ENCODE measurements around the gene FBXO42. TPM values are rescaled to one million over a fixed set of nuclear protein-coding genes. Genes with fewer than 3 reads are reported as not detected.

The FBXO42 gene
- total and polyA plus RNA-seq, 8 donors: 4.3 to 35.4 (median 13.9) TPM

DNA sequence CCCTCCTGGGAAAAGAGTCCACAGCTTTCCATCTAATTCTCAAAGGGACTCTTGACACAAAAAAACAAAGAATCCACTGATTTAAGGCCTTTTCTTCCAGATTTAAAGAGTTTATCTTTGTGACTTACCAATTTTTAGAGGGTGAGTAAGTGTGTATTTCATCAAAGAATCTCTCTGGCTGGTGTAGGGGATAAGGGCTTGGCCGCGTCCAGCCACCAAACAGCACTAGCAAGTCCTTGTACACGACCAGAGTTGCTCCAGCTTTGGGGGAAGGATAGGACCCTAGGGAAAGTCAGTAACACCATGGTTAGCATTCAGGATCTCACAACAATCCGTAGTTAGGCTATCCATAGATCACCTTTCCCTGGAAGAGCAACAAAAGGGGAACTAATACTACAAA lies 95.8 kb downstream of the FBXO42 start:
- Histone ChIP-seq H3K4me1 (peaks cover 0 to 18% (median 5%) of the 10 kb centered on the region in 4 donors), H3K27me3 (no peaks in the 10 kb centered on the region), H3K36me3 (peaks cover 22 to 52% (median 50%) of the 10 kb centered on the region in 4 donors), H3K4me3 (no peak overlapping the region), H3K27ac (no peak overlapping the region), H3K9me3 (no peaks in the 10 kb centered on the region)
- TF ChIP-seq, protein P1, sequence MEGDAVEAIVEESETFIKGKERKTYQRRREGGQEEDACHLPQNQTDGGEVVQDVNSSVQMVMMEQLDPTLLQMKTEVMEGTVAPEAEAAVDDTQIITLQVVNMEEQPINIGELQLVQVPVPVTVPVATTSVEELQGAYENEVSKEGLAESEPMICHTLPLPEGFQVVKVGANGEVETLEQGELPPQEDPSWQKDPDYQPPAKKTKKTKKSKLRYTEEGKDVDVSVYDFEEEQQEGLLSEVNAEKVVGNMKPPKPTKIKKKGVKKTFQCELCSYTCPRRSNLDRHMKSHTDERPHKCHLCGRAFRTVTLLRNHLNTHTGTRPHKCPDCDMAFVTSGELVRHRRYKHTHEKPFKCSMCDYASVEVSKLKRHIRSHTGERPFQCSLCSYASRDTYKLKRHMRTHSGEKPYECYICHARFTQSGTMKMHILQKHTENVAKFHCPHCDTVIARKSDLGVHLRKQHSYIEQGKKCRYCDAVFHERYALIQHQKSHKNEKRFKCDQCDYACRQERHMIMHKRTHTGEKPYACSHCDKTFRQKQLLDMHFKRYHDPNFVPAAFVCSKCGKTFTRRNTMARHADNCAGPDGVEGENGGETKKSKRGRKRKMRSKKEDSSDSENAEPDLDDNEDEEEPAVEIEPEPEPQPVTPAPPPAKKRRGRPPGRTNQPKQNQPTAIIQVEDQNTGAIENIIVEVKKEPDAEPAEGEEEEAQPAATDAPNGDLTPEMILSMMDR (IDR thresholded peaks at IDR 0.05): no peak
- TF ChIP-seq EP300 (IDR thresholded peaks at IDR 0.05): no peak
- no peak for TF ChIP-seq POLR2AphosphoS5 (IDR thresholded peaks at IDR 0.05)
- no peak for TF ChIP-seq POLR2A (IDR thresholded peaks at IDR 0.05)
- DNase-seq: no peak
- 82 to 91% (median 89%) methylated on average over 4 of the region's 4 CpGs for WGBS, 5 donors
- intact Hi-C loops (cut with DNase I; ENCODE audit: low total_unique reads): loop anchor here (10.0 kb wide), 1 partner anchor 88 kb away; no protein-coding TSS in a partner anchor

DNA sequence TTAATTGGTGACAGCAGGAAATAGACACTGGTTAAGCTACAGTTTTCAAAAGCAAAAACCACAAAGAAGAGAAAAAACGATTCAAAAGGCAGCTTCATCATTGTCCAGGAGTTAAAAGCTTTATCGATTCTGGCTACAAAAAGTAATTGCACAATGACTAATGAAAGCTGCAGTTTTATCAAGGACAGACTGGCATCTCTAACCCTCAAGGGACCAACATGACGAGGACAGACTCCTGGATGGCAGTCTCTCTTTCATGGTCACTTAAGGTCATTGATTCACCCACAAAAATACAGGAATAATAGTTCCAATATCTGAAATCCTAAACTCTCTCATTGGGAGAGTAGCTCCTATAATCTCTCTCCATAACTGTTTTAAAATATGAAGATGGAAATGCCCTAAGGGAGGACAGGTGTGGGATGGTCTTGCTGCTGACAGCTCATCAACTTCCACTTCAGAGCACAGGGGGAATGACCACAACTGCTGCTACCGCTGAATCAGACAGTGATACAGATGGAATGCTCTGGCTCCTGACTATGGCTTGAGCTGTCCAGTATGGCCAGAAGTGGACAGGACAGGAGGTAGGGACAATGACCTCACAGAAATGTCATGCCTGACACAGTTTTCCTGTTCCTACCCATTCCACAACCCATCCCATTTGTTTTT lies 97.9 kb downstream of the FBXO42 start:
- Histone ChIP-seq H3K27me3 (no peaks in the 10 kb centered on the region), H3K36me3 (peaks cover 29 to 61% (median 59%) of the 10 kb centered on the region in 4 donors), H3K9me3 (no peaks in the 10 kb centered on the region), H3K4me3 (no peak overlapping the region), H3K27ac (peak overlapping the region in 1 of 5 donors; percentile 39), H3K4me1 (peaks cover 18 to 30% (median 24%) of the 10 kb centered on the region in 4 donors)
- 72 to 84% (median 77%) methylated on average over 4 of the region's 4 CpGs for WGBS, 5 donors
- intact Hi-C loops (cut with DNase I; ENCODE audit: low total_unique reads): loop anchor here (10.0 kb wide), 1 partner anchor 90 kb away; no protein-coding TSS in a partner anchor
- no peak for DNase-seq
- TF ChIP-seq POLR2A (IDR thresholded peaks at IDR 0.05): no peak
- no peak for TF ChIP-seq POLR2AphosphoS5 (IDR thresholded peaks at IDR 0.05)
- no peak for TF ChIP-seq EP300 (IDR thresholded peaks at IDR 0.05)
- TF ChIP-seq, protein P1 (IDR thresholded peaks at IDR 0.05): no peak

DNA sequence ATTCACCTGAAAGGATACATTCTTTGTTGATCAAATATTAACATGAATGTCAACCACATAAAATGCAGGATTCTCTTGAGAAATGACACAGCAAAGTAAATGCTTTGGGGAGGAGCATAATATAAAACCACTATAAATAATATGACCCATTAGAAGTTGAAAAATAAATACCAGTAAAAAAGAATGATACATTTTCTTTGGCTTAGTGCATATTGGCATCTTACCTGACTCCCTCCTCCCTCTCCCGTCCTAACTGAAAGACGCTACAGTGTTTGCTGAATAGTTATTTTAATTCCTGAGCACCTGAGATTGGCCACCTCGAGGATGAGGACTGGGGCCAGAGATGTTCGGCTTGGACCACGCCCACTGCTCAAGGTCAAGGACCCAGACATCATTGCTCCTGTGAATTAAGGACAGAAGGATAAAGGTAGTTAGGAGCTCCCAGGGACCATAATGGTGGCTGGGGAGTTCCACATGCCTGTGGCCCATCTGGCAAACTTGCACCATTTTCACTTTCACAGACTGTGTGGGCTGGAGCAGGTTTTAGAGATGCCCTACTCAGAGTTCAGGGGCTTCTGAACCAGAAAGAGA lies 98.9 kb downstream of the FBXO42 start:
- H3K27me3 ChIP-seq: no peaks in the 10 kb centered on the region
- no peak overlapping the region for H3K4me3 ChIP-seq
- H3K4me1 ChIP-seq: peaks cover 27 to 40% (median 34%) of the 10 kb centered on the region in 4 donors
- 70 to 83% (median 76%) methylated on average over 5 of the region's 5 CpGs for WGBS, 5 donors
- no peaks in the 10 kb centered on the region for H3K9me3 ChIP-seq
- H3K27ac ChIP-seq: peak overlapping the region in 1 of 5 donors; percentile 39
- H3K36me3 ChIP-seq: peaks cover 29 to 61% (median 59%) of the 10 kb centered on the region in 4 donors
- intact Hi-C loops (cut with DNase I; ENCODE audit: low total_unique reads): loop anchor here (10.0 kb wide), 1 partner anchor 91 kb away; no protein-coding TSS in a partner anchor
- DNase-seq: peak in 1 of 2 donors; percentile 11
- TF ChIP-seq EP300 (IDR thresholded peaks at IDR 0.05): no peak
- no peak for TF ChIP-seq POLR2A (IDR thresholded peaks at IDR 0.05)
- TF ChIP-seq POLR2AphosphoS5 (IDR thresholded peaks at IDR 0.05): no peak
- TF ChIP-seq, protein P1 (IDR thresholded peaks at IDR 0.05): no peak

DNA sequence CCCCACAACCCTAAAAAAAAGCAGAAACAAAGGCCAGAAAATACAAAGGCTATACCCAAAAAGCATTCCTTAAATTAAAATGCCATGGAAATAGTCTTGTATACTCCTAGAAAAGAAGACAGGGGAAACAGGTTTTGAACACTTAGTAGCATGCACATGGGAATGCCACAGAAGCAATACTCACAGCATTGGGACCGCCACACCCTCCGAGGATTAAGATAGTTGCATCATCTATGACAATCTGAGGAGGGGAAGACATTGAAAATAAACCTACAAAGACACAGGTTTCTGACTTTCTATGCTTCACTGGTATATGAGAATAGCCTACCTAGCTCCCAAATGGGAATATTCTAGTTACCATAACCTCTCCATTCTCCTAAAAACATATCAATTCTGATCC lies 99.4 kb downstream of the FBXO42 start:
- TF ChIP-seq, protein P1 (IDR thresholded peaks at IDR 0.05): no peak
- TF ChIP-seq POLR2AphosphoS5 (IDR thresholded peaks at IDR 0.05) (no peak), EP300 (IDR thresholded peaks at IDR 0.05) (no peak), POLR2A (IDR thresholded peaks at IDR 0.05) (no peak)
- peaks cover 32 to 45% (median 39%) of the 10 kb centered on the region in 4 donors for H3K4me1 ChIP-seq
- intact Hi-C loops (cut with DNase I; ENCODE audit: low total_unique reads): loop anchor here (10.0 kb wide), 1 partner anchor 92 kb away; no protein-coding TSS in a partner anchor
- no peaks in the 10 kb centered on the region for H3K27me3 ChIP-seq
- H3K4me3 ChIP-seq: no peak overlapping the region
- H3K9me3 ChIP-seq: no peaks in the 10 kb centered on the region
- 89 to 98% (median 95%) methylated on average over 2 of the region's 2 CpGs for WGBS, 5 donors
- no peak for DNase-seq
- peaks cover 29 to 61% (median 59%) of the 10 kb centered on the region in 4 donors for H3K36me3 ChIP-seq
- no peak overlapping the region for H3K27ac ChIP-seq

Measured in stomach (tissue), 9 donors.